ENCODE measurements around the gene ANGEL1. TPM values are rescaled to one million over a fixed set of nuclear protein-coding genes. Genes with fewer than 3 reads are reported as not detected.

ANGEL1 gene, protein sequence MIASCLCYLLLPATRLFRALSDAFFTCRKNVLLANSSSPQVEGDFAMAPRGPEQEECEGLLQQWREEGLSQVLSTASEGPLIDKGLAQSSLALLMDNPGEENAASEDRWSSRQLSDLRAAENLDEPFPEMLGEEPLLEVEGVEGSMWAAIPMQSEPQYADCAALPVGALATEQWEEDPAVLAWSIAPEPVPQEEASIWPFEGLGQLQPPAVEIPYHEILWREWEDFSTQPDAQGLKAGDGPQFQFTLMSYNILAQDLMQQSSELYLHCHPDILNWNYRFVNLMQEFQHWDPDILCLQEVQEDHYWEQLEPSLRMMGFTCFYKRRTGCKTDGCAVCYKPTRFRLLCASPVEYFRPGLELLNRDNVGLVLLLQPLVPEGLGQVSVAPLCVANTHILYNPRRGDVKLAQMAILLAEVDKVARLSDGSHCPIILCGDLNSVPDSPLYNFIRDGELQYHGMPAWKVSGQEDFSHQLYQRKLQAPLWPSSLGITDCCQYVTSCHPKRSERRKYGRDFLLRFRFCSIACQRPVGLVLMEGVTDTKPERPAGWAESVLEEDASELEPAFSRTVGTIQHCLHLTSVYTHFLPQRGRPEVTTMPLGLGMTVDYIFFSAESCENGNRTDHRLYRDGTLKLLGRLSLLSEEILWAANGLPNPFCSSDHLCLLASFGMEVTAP
- total RNA-seq = 10 to 100 TPM; 10.9 to 23.8 (median 17.4) TPM

DNA sequence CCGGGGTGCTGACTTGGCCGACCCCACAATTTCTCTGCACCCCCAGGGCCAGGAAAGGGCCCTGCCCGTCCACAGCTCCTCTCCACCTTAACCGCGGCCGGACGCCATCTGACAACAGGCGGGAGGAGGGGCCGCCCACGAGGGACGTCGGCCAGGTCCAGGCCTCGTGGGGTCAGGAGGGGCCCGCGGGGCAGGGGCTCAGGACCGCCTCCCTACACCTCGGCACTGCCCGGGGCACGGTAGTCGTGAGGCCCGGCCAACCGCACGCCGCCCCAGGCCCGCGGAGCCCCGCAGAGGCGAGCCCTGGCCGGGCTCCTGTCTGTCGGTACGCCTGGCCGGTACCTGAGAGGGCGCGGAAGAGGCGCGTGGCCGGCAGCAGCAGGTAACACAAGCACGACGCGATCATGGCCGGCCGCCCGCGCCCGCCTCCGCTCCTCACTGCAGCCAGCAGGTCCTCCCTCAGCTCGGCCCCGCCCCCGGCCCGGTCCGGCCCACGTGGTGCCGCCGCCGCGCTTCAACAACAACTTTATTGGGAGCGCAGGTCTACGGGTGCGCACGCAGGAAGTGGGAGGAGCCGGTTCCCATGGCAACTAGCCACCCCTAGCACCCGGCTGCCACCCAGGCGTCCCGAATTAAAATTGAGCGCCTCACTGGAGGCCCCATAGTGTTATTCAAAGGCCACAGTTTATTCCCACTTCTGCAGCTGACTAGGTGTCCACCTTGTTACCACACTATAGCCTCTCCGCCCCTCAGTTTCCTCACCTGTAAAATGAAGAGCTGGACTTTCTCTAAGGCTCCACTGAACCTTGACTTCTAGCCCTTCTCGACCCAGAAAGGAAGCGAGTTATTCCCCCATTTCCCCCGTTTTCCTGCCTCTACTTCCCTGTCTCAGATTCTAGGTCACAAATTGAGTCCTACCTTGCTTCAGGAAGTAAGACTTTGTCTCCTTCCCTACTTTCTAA is at the start of gene ANGEL1:
ANGEL1 (minus strand) TSS at position 461 of the 962 bp plus-strand sequence; CDS start at position 406, 55 bp downstream.
- TF ChIP-seq, protein P1, sequence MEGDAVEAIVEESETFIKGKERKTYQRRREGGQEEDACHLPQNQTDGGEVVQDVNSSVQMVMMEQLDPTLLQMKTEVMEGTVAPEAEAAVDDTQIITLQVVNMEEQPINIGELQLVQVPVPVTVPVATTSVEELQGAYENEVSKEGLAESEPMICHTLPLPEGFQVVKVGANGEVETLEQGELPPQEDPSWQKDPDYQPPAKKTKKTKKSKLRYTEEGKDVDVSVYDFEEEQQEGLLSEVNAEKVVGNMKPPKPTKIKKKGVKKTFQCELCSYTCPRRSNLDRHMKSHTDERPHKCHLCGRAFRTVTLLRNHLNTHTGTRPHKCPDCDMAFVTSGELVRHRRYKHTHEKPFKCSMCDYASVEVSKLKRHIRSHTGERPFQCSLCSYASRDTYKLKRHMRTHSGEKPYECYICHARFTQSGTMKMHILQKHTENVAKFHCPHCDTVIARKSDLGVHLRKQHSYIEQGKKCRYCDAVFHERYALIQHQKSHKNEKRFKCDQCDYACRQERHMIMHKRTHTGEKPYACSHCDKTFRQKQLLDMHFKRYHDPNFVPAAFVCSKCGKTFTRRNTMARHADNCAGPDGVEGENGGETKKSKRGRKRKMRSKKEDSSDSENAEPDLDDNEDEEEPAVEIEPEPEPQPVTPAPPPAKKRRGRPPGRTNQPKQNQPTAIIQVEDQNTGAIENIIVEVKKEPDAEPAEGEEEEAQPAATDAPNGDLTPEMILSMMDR (IDR thresholded peaks at IDR 0.05; ENCODE audit: low read depth) = no peak

DNA sequence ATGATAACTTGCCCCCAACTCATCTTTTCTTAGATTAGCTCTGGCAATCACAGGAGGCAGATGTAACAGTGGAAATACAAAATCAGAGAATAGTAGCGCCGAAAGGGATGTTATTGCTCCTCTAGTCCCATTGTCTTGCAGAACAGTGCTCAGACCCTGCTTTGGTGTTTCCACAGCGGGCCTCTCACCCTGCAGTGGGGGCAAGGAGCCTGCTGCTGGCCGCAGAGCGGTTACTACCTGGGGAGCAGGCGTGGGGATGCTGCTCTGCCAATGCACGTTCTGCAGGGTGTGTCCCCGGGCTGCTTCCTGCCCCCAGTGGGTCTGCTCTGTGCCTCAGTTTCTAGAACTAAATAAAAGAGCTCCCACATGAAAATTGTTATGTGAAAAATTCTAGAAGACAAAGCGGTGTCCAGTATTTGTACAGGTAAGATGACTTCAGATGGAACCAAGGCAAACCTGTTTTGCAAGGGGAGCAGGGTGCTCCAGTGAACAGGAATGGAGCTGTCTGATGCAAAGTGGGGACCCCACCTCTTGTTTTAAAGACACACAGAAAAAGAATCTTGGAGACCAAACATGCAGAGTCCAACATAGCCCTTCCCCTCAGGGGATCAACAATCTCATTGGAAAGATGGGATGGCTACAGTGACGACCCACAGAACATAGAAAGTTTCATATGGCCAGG is 49.0 kb upstream of the ANGEL1 start:
- TF ChIP-seq, protein P1 (IDR thresholded peaks at IDR 0.05; ENCODE audit: low read depth) = no peak

DNA sequence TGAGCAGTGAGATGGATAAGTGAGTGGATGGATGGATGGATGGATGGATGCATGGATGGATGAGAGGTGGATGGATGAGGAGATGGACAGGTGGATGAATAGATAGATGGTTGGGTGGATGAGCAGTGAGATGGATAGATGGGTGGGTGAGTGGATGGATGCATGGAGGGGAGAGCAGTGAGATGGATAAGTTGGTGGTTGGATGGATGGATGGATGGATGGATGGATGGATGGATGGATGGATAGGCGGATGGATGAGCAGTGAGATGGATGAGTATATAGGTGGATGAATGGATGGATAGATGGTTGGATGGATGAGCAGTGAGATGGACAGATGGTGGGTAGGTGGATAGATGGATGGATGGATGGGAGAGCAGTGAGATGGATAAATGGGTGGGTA is 44.1 kb upstream of the ANGEL1 start:
- TF ChIP-seq, protein P1 (IDR thresholded peaks at IDR 0.05; ENCODE audit: low read depth) = no peak

DNA sequence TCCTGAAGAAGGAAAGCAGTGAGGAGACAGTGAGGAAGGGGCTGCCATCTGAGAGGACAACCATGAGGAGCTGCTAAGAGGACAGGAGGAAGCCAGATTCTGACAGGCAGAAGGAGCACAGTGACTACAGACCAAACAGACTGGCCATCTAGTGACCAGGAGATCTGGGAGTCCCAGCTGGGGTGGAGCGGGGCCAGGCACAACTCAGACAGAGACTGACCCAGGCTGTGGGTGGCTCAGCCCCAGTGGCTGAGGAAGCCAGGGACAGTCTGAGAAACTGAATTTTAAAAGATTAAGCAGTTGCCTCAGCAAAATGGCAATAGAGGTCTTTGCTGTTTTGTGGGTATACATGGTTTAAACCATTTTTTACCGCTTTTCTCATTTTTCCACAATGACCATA is 42.4 kb upstream of the ANGEL1 start:
- TF ChIP-seq, protein P1 (IDR thresholded peaks at IDR 0.05; ENCODE audit: low read depth) = no peak

DNA sequence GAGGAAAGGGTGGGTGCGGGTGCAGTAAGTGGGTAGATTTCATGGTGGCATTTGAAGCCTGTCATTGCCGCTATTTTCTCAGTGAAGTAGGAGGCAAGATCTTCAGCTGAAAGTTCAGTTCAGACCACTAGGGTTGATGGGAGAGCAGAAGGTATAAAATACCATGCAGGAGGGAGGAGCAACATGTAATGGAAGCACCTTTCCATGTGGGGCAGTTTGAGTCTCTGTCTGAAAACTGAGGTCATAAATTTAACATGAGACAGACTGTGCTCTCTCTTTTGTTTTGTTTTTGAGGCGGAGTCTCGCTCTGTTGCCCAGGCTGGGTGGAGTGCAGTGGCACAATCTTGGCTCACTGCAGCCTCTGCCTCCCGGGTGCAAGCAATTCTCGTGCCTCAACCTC is 36.2 kb upstream of the ANGEL1 start:
- TF ChIP-seq, protein P1 (IDR thresholded peaks at IDR 0.05; ENCODE audit: low read depth) = no peak

DNA sequence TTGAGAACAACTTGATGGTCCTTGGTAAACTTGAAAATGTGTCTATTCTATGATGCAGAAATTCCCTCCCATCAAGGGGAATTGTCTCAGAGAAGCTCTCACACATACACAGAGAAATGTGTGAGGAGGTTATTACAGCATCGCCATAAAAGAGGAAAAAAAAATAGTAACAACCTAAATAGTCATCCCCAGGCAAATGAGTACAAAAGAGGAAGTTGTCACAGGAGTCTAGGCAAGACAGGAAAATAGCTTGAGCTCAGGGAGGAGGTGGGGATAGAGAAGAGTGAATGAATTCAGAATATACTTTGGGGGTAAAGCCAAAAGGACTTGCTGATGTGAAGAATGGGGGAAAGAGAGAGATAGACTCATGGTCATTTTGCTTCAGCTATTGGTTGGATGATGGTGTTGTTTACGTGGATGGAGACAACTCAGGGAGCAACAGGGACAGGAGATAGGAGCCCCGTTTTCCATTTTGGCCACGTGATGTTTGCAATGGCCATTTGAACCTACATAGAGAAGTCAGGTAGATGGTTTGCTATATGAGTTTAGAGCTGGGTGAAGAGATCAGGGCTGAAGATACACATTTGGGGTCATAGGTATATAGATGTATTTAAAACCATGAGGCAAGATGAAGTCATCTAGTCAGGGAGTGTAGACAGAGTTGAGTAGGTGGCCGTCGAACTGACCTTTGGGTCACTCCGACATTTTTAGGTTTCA is 33.8 kb upstream of the ANGEL1 start:
- TF ChIP-seq, protein P1 (IDR thresholded peaks at IDR 0.05; ENCODE audit: low read depth) = no peak

Measured in subcutaneous adipose tissue (tissue), 4 donors.